NCI-H2196 treated with DMSO at 0.1 percent for 48 hours (cell line): ENCODE data around the gene ANXA2.
"Not testable (repeated sequence)": the region's sequence is repeated elsewhere in the genome, so short reads cannot be mapped to it uniquely, and the experiment has no call there.

Source experiments
- DNase-seq: peaks from one replicate; lab custom pipeline; 2025; ENCODE audit not compliant: unreplicated experiment; lab: John Stamatoyannopoulos, UW

The ANXA2 gene

DNA sequence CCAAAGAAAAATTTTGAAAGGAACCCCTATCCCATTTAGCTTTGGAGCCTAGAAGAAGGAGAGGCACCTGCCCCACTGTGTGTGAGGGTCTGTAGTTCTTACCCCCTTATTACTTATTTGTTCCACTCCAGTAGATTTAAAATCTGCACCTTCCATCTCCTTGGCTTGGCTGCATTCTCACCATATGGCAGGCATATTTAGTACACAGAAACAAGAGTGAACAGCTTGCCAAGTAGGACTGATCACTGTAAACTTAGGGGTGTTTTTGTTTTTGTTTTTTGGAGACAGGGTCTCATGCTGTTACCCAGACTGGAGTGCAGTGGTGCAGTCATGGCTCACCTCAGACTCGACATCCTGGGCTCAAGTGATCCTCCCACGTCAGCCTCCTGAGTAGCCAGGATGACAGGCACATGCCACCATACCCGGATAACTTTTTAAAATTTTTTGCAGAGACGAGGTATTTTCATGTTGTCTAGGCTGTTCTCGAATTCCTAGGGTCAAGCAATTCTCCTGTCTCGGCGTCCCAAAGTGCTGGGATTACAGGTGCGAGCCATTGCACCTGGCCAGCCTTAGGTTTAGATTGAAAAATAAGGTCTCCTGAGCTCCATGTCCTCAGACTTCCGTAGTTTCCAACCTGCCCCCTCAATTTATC is 14.1 kb upstream of the ANXA2 start:
- DNase-seq: no peak

DNA sequence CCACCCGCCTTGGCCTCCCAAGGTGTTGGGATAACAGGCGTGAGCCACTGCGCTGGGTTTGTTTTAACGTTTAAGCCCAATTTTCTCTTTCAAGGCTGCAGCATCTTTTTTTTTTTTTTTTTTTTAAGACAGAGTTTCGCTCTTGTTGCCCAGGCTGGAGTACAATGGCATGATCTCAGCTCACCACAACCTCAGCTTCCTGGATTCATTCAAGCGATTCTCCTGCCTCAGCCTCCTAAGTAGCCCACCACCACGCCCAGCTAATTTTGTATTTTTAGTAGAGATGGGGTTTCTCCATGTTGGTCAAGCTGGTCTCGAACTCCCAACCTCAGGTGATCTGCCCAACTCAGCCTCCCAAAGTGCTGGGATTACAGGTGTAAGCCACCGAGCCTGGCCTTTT is 12.6 kb upstream of the ANXA2 start:
- not testable (repeated sequence) for DNase-seq

DNA sequence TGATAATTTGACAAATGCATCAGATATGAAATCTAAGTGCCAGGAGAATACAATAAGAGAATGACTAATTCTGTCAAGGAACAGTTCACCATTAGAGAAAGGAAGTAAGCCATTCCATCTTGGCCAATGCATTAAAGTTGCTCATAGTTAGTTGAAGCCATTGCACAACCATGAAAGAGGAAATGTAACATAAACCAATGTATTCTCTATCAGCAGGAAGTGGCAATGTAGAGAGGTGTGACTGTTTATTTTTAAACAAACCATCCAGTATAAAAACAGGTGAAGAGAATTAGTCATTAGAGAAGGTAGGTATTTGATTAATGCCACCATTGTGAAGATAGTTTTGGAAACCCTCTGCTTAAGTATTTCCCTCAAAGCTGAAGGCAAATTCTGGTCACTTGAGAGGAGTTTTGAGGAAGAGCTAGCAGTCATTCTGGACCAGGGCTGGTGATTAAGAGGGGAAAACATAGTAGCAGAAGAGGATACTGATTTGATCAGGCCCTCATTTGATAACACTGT is 10.7 kb upstream of the ANXA2 start:
- DNase-seq: no peak

DNA sequence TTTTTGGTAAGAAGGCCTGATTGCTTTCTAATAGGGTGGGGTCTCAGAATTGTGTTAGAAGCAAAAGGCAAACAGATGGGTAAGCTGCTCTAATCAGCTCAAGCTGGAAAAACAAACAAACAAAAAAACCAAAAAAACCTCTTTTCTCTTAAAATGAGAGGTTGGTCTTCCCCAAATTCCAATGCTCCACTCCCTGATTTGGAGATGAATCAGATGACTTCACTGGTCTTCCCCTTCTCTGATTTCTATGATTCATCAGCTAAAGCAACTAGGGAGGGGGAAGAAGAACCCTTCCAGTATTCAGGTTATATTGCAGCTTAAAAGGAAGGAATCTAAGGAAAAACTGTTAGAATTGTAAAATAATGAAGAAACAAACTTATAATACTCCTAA is 9.6 kb upstream of the ANXA2 start:
- no peak for DNase-seq

DNA sequence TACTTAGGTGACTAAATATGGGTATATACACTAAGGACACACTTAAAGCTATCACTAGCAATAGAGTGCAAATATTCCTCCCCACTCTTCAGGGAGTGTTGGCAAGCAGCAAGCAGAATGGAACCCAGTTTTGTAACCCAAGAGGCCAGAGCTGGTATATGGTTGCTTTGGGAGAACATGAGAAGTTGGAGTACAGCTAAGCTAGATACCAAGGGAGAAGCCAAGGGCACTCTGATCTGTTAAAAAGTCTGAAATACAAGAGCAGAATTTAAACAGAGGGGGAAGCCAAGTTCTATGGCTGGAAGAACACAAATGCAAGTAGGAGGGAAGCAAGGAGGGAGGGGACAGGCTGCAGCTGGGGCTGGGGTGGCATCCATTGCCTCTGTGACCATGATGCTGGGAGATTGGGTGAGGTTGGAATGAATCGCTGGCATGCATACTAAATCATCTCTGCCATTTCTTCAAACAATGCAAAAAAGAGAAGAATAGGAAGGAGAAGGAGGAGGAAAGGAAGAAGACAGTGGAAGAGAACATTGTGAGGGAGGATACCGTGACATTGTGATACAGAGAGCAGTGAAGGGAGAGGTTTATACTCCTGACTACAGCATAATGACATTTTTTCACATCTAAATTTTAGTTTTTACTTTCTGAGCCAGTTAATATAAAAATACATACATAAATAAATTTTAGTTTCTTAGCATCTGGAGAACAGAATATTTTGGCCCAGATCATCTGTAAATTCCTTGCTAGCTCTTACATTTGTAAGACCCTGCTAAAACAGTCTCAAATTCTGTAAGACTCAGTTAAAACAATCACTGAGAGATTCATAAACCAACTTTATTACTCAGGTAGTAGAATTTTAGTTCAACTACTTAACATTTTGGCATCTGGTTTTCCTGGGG is 9.0 kb upstream of the ANXA2 start:
- no peak for DNase-seq

DNA sequence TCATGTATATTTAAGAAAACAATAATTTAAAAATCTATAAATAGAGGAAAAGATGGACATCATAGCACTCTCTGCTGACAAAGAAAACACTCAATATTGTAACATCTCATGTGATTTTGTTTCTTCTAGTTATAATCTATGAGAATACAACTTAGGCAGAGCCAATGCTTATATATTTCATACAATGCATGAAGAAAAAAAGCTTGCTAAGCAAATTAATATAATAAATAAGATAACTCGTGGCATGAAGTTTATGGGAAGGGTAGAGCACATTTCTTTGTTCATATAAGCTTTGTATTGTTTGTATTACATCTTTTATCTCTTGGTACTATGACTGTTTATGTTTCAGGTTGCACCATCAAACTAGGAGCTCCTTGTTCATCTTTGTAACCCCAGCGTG is 7.6 kb upstream of the ANXA2 start:
- DNase-seq: no peak

DNA sequence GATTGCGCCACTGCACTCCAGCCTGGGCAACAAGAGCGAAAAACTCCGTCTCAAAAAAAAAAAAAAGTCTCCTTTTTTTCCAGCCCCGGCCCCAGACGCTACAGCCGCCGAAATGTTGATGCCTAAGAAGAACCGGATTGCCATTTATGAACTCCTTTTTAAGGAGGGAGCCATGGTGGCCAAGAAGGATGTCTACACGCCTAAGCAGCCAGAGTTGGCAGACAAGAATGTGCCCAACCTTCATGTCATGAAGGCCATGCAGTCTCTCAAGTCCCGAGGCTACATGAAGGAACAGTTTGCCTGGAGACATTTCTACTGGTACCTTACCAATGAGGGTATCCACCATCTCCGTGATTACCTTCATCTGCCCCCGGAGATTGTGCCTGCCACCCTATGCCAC is 6.6 kb upstream of the ANXA2 start:
- not testable (repeated sequence) for DNase-seq

DNA sequence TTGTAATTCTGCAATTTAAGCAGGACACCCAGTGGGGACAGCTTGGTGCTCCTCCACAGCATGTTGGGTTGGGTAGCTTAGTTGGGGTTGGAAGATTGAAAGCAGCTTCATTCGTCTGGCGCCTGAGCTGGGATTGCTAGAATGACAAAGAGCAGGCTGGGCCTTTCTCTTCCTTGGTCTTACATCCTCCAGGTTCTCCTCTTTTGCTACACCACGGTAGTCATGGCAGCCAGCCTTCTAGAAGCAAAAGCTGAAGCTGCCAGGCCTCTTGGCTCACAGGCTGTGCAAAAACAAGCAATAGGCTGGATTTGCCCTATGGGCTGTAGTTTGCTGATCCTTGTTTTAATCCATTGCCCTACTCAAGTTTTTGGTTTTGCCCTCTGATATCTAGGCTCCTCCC is 3.2 kb upstream of the ANXA2 start:
- DNase-seq: no peak

DNA sequence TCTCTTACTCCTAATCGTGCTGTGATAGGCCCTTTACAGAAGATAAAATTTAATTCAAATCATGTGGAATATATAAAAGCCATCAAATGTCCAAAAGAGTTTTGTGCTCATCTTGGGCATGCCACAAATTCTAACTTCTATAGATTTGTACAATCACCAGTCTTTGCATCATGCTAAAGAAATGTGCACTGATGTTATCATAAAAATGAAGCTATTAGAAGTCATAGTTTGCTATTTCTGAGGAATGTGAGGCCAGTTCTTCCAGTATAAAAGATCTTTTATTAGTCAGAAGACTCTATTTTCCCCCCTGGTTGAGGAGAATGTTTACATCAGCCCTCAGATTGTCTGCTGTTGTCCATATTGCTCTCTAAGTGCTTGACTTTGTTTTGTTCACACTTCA is 2.1 kb upstream of the ANXA2 start:
- DNase-seq: no peak

DNA sequence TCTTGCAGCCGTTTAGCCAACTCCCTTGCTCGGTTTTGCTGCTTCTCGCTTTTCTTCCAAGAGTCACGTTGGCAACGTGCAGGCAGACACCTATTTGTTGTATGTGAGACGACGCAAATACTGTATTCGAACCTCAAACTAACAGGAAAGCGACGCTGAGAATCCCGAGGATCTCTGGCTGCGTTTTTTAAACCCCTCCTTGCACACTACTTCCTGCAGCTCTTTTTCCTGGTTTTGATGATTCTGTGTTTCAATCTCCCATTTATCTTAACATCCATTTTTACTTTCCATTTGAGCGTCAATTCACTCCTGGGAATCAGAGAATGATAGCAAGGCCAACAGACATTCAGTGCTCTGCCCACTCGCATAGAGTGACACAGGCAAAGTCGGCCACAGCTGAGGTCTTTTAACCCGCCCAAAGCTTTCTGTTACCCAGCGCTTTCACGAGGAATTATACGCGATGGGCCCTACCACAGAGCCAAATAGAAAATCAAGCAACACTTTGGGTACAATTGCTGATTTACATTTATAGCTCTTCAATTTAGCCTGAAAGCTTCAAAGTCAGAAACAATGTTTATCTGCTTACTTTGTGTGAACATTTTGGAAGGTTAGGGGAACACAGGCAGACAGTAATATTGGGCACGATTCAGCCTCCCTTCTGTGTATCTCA is 1.6 kb upstream of the ANXA2 start:
- DNase-seq: no peak

DNA sequence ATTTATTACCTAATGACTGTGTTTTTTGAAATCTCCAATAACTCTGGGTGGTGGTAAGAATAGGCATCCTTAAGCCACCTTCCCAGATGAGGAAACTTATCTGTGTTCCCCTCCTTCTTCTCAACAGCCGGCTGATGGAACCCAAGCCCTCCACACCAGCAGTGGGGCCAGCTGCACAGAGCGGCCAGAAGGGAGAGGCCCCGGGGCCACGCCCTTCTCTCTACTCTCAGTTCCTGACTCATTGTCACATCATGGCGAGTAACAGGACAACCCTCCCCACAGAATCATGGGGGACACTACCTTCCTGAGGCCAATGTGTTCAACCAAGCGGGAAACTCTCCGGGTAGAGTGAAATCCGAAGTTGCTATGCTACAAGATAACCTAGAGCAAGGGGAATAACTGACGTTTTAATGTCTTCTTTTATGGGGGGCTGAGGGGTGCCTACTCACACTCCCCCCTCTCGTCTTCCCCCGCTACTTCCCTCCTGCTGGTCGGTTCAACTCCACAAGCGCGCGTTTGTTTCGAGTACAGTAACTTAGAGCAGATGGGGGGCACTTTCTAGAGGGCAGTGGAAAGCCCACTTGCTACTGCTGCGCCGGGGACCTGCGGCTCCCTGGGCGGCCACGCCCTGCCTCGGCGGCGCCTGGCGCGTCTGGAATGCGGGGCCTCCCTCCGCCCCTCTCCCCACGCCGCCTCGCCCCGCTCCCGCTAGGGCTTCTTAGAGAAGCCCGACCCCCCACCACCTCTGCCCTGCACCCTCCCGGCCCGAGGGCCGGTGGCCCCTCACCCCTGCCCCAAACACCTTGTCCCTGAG is 621 bp downstream of the ANXA2 start:
- DNase-seq: no peak

DNA sequence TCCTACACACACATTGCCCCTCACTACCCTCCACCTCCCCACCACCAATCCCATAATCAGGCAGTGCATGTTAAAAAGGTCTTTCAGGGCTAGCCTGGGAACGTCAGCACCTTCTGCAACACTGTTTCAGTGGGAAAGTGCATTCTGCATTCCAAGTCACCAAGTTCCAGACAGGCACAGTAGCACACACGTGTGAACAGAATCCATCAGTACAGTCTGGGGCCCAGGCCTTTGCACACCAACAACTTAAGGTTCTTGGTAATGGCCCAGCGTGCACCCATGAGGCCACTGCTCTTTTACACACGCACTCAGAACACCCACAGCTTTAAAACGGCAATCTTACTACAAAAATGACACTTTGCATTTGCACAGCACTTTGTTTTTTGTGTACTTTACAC is 1.2 kb downstream of the ANXA2 start:
- no peak for DNase-seq

DNA sequence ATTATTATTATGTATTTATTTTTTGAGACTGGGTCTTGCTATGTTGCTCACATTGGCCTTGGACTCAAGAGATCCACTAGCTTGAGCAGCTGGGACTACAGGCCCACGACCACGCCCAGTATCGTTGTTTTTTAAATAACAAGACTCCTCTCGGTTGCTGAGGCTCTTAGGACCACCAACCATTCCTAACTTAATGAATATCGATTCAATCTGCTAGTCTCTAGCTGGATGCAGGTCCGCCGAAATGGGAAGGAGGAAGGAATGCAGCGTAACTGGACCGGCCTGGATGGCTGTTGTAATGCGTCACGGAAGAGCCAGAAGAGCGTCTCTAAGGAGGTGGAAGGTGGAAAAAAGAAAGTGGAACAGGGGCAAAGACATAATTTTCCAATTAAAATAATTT is 1.7 kb downstream of the ANXA2 start:
- DNase-seq: no peak

DNA sequence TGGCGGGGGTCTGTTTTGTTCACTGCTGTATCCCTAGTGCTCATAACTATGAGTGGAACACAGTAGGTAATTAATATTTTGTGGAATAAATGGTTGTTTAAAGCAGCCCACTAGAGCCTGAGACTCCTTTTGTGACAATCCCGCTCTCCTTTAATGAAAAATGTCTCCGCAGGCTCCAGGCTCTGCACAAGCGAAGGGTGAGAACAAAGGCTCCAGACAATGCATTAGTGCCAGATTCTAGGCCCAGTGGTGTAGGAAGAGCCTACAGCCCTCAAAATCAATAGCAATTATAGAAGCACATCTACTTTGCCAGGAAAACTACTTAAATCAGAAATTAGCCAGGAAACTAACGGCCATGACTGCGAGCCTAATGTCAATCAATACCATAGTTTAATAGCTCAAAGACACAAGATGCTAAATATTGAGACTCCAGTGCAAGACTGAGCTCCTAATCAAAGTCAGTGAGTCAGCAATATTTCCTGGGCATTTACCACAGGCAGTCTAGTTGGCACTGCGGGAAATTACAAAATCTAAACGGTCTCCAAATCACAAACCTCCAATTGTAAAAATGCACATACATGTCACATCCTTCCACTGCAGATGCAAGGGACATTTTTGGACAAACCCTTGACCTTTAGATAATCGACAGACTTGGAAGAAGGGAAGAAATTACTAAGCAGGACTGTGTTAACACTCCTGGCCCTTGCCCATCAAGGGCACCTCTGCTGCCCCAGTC is 2.3 kb downstream of the ANXA2 start:
- DNase-seq: no peak

DNA sequence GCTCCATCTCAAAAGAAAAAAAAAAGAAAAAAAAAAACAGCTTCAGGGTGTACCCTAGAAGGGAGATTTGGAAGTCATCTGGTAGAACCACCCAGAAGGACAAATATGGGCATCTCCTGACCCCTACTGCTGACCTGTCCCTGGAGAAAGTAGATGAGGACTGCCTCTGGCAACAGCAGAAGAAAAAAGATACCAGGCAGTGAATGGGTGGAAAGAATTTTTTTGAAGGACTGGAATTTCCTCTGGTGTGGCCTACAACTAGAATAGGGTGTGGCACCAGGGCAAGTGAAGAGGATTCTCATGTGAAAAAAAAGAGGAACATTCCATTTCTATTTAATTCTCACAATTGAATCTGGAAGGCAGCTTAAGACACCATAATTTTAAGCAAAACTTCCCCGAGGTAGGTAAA is 3.1 kb downstream of the ANXA2 start:
- DNase-seq: no peak

DNA sequence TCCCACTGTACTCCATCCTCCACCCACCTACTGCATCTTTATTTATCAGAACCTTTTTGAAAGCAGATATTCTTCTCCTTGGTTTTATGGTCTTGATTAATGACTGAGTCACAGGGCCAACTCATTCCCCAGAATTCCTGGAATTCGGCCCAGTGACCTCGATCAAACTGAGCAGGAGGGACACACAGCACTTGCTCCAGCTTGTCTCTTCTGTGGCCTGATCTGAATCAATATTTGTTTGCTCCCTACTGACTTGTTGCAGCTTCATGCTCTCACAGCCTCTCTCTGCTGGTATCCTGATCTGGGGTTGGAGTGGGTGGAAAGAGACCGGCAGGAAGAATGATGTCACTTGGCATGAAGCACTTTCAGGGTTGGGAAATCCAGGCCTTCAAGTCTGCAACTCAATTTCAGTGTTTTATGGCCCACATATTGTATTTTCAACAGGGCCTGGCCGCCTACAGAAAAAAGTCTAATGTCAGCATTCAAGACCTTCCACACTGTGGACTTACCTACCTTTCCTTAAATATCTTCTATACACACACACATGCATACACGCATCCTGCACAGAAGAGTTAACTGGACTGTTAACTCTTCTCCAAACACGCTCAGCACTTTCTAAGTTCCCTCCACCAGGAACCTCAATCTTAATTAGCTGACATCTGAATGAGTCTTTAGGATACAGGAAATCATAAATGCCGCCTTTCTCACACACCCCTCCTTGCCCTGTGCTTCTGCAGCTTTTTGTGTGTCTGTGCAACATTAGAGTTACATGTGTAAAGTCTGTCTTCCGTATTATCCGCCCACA is 4.6 kb downstream of the ANXA2 start:
- DNase-seq: peak; percentile 70

DNA sequence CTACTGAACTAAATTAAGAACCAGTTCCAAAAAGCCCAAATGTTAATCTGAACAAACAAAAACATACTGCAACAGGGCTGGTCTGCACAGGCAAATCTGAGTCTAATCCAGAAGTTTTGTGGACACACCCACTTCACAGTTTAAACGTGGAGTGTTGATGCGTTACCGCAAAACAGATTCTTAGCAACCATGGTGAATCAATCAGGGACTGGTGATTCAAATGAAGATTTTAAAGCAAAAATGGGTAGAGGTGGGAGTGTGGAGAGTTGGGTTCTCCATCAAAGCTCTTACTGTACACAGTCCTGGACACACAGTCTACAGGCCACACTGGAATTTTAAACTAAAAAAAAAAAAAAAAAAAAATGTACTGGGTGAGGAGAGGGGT is 5.2 kb downstream of the ANXA2 start:
- DNase-seq: no peak

DNA sequence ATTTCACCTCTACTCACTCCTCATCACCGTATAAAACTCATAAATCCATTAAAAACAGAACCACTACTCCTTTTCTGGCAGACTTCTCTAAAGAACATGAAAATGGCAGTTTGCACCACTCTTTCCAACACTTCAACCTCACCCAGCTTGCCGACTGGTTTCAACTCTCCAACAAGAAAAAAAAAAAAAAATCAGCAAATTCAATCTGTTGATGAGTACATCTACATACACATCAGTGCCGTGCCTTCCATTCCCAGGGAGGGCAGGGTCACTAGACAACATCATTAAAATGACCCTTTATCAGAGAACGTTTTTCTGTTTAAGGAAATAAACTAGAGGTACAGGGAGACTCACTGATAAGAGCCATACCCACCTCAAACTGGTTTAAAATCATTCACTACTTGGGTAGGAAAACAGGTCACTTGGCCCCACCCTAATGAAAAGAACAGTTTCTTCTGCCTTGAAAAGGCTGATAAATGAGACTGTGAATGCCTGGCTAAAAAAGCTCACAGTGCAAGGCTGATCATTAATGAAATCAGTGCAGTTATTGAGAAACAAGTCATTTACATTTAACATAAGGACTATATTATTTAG is 6.0 kb downstream of the ANXA2 start:
- no peak for DNase-seq

DNA sequence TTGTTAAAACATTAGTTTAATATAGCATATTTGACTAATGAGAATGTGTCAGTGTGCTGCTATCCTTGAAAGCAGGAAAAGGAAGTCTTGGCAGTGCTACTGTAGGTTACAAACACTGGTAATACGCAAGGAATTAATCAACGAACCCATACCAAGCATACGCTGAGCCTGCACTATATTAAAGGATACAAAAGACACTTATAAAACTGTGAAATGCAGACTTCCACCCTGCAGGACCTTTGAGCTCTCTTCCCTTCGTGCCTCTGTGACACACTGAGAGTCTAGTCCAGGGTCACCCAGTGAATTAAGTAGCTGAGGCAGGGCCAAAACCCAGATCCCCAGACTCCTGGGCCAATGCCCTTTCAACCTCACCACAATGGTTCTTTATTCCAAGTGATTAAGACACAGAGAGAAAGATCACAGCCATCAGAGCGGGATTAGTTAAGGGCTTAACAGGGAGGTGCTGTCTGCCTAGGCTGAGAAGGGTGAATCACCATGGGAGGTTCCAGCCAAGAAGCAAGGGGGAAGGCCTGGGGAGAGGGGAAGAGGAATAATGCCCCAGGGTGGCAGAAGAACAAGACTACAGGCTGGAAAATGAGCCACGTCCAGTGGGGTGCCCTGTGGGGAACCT is 6.8 kb downstream of the ANXA2 start:
- DNase-seq: no peak
